Astrocyte of the spinal cord (primary cell): ENCODE measurements around the gene HK1.
"Not testable (repeated sequence)": the region's sequence is repeated elsewhere in the genome, so short reads cannot be mapped to it uniquely, and the experiment has no call there.

Experiments used
- DNase-seq: peaks from one replicate; pipeline ENCODE4 v3.0.0; 2011; ENCODE audit warnings: low read depth, low spot score
- H3K4me3 ChIP-seq: 2 replicates; pipeline ENCODE4 v1.5.1; 2011; ENCODE audit warnings: low read depth, mild to moderate bottlenecking, low read length, moderate library complexity
- CTCF ChIP-seq: IDR thresholded peaks from 2 replicates; pipeline ENCODE4 v1.5.1; 2012; ENCODE audit warnings: low read depth, mild to moderate bottlenecking, low read length, inconsistent platforms
- in situ Hi-C: cut with HindIII; loops from 2 replicates; pipeline ENCODE4 v1.10.0; 2017; ENCODE audit warnings: low sequenced_read_pairs

Gene HK1

DNA sequence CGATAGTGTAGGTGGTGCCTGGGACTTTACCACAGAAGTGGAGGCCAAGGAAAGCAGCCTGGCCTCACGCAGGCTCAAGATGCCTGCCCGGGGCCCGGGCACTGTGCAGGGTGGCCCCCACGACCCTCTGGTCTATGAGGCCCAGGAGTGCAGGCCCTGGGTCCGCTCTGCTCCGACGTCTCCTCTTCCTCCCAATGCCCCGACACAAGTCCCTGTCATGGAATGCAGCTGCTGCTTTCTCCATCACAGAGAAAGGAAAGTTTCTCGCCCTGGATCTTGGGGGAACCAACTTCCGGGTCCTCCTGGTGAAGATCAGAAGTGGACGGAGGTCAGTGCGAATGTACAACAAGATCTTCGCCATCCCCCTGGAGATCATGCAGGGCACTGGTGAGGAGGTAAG is 28.3 kb upstream of the HK1 start:
- TF ChIP-seq CTCF, result no peak
- in situ Hi-C loops, result no loop called here
- H3K4me3 ChIP-seq, result no peak overlapping the region
- DNase-seq, result no peak

DNA sequence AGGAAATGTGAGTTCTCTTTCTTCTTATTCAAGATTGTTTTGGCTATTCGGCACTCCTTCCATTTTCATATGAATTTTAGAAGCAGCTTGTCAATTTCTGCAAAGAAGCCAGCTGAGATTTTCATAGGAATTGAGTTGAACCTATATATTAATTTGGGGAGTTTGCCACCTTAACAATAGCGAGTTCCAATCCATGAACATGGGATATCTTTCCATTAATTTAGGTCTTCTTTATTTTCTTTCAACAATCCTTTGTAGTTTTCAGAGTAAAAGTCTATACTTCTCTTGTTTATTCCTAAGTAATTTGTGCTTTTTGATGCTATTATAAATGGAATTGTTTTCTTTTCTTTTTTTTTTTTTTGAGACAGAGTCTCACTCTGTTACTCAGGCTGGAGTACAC is 26.9 kb upstream of the HK1 start:
- H3K4me3 ChIP-seq, in situ Hi-C loops, DNase-seq: not testable (repeated sequence)

DNA sequence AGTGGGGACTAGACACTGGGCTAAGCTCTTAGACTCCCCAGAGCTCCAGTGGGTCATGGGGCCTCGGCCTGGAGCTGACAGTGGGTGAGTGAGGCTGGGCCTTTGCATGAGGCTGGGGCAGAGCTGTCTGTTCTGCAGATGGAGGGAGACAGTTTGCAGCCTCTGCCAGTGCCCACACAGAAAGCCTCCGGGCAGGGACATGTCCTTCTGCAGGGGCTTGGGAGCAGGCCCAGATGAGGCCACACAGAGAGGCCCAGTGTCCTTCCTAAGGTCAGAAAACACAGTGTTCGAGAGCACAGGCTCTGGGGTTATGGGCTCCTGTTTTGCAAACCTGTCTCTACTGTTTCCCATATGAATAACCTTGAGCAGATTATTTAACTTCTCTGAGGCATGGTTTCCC is 25.1 kb upstream of the HK1 start:
- no peak for TF ChIP-seq CTCF
- no peak overlapping the region for H3K4me3 ChIP-seq
- no peak for DNase-seq
- in situ Hi-C loops, result no loop called here

- no peak for TF ChIP-seq CTCF
- no peak for DNase-seq
- H3K4me3 ChIP-seq, result no peak overlapping the region
- in situ Hi-C loops, result no loop called here
Observed at GRCh38 chr10:69254877-69255276, 23.4 kb upstream of the HK1 start.

DNA sequence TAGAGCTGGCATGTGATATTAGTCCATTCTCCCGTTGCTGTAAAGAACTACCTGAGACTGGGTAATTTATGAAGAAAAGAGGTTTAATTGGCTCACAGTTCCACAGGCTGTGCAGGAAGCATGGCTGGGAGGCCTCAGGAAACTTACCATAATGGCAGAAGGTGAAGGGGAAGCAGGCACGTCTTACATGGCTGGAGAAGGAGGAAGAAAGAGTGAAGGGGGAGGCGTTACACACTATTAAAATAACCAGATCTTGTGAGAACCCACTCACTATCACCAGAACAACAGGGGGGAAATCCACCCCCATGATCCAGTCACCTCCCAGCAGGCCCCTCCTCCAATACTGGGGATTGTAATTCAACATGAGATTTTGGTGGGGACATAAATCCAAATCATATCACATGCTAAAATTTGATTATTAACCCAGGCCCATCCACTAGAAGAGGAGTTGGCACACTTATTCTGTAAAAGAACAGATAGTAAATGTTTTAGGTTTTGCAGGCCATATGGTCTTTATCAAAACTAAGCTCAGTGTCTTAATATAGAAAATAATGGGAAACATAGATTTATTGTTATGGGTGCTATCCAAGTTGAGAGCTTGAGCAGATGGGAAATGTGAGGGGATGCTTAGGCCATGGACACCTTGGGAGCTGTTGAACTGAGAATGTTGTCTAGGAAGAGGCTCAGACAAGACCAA is 18.6 kb upstream of the HK1 start:
- H3K4me3 ChIP-seq, result no peak overlapping the region
- in situ Hi-C loops, result no loop called here
- DNase-seq, result no peak
- TF ChIP-seq CTCF, result no peak

DNA sequence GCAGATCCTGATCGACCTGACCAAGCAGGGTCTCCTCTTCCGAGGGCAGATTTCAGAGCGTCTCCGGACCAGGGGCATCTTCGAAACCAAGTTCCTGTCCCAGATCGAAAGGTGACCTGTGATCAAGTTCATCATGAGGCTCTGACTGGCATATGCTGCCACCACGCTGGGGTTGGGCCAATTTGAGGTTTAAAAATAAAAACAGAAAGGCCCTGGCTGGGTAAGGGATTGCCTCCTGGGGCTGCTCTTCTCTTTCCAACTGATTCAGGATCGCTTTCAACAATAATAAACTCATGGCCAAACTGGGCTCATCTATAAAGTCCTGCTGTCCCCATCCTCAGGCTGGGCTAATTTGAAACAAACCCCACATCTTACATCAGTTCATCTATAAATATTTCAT is 17.1 kb upstream of the HK1 start:
- TF ChIP-seq CTCF, result no peak
- H3K4me3 ChIP-seq, result no peak overlapping the region
- in situ Hi-C loops, result no loop called here
- no peak for DNase-seq

- in situ Hi-C loops, result no loop called here
- TF ChIP-seq CTCF, result no peak
- DNase-seq, result no peak
- H3K4me3 ChIP-seq, result no peak overlapping the region
Observed at GRCh38 chr10:69262292-69262751, 16.0 kb upstream of the HK1 start.
